ENCODE data around the gene GIMAP1.

GIMAP1 gene

GRCh38 chr7:150723467-150723866 lies 7.1 kb downstream of the GIMAP1 start:
- Histone ChIP-seq H3K4me1 (ENCODE audit: control insufficient read depth, low read depth, low read length) (no peaks in the 10 kb centered on the region), H2BK15ac (replicated peaks; ENCODE audit: low read depth) (no peak overlapping the region), H3K18ac (ENCODE audit: low read length) (no peak overlapping the region), H3K9ac (ENCODE audit: low read length) (no peak overlapping the region), H3K4me2 (ENCODE audit: low read length) (no peak overlapping the region), H3K36me3 (ENCODE audit: control insufficient read depth, insufficient read depth, low read length) (no peaks in the 10 kb centered on the region), H2AK5ac (ENCODE audit: low read length) (no peak overlapping the region), H3K4ac (ENCODE audit: low read depth, low read length) (no peak overlapping the region), H3K4me3 (ENCODE audit: low read length) (no peak overlapping the region), H3K79me2 (ENCODE audit: control insufficient read depth, insufficient read depth, low read length) (no peaks in the 10 kb centered on the region), H2BK5ac (ENCODE audit: low read length) (no peak overlapping the region), H3K56ac (ENCODE audit: low read length) (no peak overlapping the region), H4K8ac (ENCODE audit: low read depth, low read length) (no peak overlapping the region), H3K27ac (ENCODE audit: low read depth, low read length) (no peak overlapping the region), H3K23ac (ENCODE audit: low read length) (no peak overlapping the region), H4K5ac (ENCODE audit: low read length) (no peak overlapping the region), H3K27me3 (ENCODE audit: insufficient read depth, low read length, poor library complexity) (peaks cover 2% of the 10 kb centered on the region), H2BK120ac (ENCODE audit: low read depth, low read length) (no peak overlapping the region), H3K79me1 (ENCODE audit: low read length) (no peaks in the 10 kb centered on the region)
- WGBS (ENCODE audit: extremely low coverage, insufficient coverage, low lambda C conversion rate), result no CpG with 5 or more reads among the region's 1 CpG
- no peak for DNase-seq

- no peak overlapping the region for H4K5ac ChIP-seq (ENCODE audit: low read length)
- no peak for DNase-seq
- no peak overlapping the region for H3K4me3 ChIP-seq (ENCODE audit: low read length)
- H3K18ac ChIP-seq (ENCODE audit: low read length), result no peak overlapping the region
- no peak overlapping the region for H3K27ac ChIP-seq (ENCODE audit: low read depth, low read length)
- no CpG with 5 or more reads among the region's 3 CpGs for WGBS (ENCODE audit: extremely low coverage, insufficient coverage, low lambda C conversion rate)
- no peak overlapping the region for H4K8ac ChIP-seq (ENCODE audit: low read depth, low read length)
- no peak overlapping the region for H3K23ac ChIP-seq (ENCODE audit: low read length)
- H3K79me1 ChIP-seq (ENCODE audit: low read length), result no peaks in the 10 kb centered on the region
- no peak overlapping the region for H3K56ac ChIP-seq (ENCODE audit: low read length)
- H3K79me2 ChIP-seq (ENCODE audit: control insufficient read depth, insufficient read depth, low read length), result no peaks in the 10 kb centered on the region
- no peak overlapping the region for H3K4me2 ChIP-seq (ENCODE audit: low read length)
- no peak overlapping the region for H2BK5ac ChIP-seq (ENCODE audit: low read length)
- H2BK120ac ChIP-seq (ENCODE audit: low read depth, low read length), result no peak overlapping the region
- H2AK5ac ChIP-seq (ENCODE audit: low read length), result no peak overlapping the region
- no peak overlapping the region for H3K4ac ChIP-seq (ENCODE audit: low read depth, low read length)
- no peaks in the 10 kb centered on the region for H3K36me3 ChIP-seq (ENCODE audit: control insufficient read depth, insufficient read depth, low read length)
- H3K9ac ChIP-seq (ENCODE audit: low read length), result no peak overlapping the region
- H2BK15ac ChIP-seq (replicated peaks; ENCODE audit: low read depth), result no peak overlapping the region
- H3K4me1 ChIP-seq (ENCODE audit: control insufficient read depth, low read depth, low read length), result no peaks in the 10 kb centered on the region
- peaks cover 10% of the 10 kb centered on the region for H3K27me3 ChIP-seq (ENCODE audit: insufficient read depth, low read length, poor library complexity)
Observed at GRCh38 chr7:150727381-150727780, 11.0 kb downstream of the GIMAP1 start.

GRCh38 chr7:150728011-150728410 lies 11.6 kb downstream of the GIMAP1 start:
- Histone ChIP-seq H3K79me1 (ENCODE audit: low read length) (no peaks in the 10 kb centered on the region), H3K79me2 (ENCODE audit: control insufficient read depth, insufficient read depth, low read length) (no peaks in the 10 kb centered on the region), H3K56ac (ENCODE audit: low read length) (no peak overlapping the region), H3K23ac (ENCODE audit: low read length) (no peak overlapping the region), H3K9ac (ENCODE audit: low read length) (no peak overlapping the region), H2BK5ac (ENCODE audit: low read length) (no peak overlapping the region), H2BK120ac (ENCODE audit: low read depth, low read length) (no peak overlapping the region), H2AK5ac (ENCODE audit: low read length) (no peak overlapping the region), H3K18ac (ENCODE audit: low read length) (no peak overlapping the region), H4K5ac (ENCODE audit: low read length) (no peak overlapping the region), H3K27ac (ENCODE audit: low read depth, low read length) (no peak overlapping the region), H3K4me3 (ENCODE audit: low read length) (no peak overlapping the region), H3K27me3 (ENCODE audit: insufficient read depth, low read length, poor library complexity) (peaks cover 13% of the 10 kb centered on the region), H3K4ac (ENCODE audit: low read depth, low read length) (no peak overlapping the region), H3K36me3 (ENCODE audit: control insufficient read depth, insufficient read depth, low read length) (no peaks in the 10 kb centered on the region), H4K8ac (ENCODE audit: low read depth, low read length) (no peak overlapping the region), H3K4me2 (ENCODE audit: low read length) (no peak overlapping the region), H2BK15ac (replicated peaks; ENCODE audit: low read depth) (no peak overlapping the region), H3K4me1 (ENCODE audit: control insufficient read depth, low read depth, low read length) (no peaks in the 10 kb centered on the region)
- DNase-seq, result no peak

GRCh38 chr7:150728609-150729008 lies 12.2 kb downstream of the GIMAP1 start:
- Histone ChIP-seq H3K4me3 (ENCODE audit: low read length) (no peak overlapping the region), H3K9ac (ENCODE audit: low read length) (no peak overlapping the region), H4K5ac (ENCODE audit: low read length) (no peak overlapping the region), H3K27ac (ENCODE audit: low read depth, low read length) (no peak overlapping the region), H3K79me2 (ENCODE audit: control insufficient read depth, insufficient read depth, low read length) (no peaks in the 10 kb centered on the region), H3K56ac (ENCODE audit: low read length) (no peak overlapping the region), H3K4ac (ENCODE audit: low read depth, low read length) (no peak overlapping the region), H2BK15ac (replicated peaks; ENCODE audit: low read depth) (no peak overlapping the region), H3K27me3 (ENCODE audit: insufficient read depth, low read length, poor library complexity) (peaks cover 18% of the 10 kb centered on the region), H3K23ac (ENCODE audit: low read length) (no peak overlapping the region), H3K79me1 (ENCODE audit: low read length) (no peaks in the 10 kb centered on the region), H3K4me2 (ENCODE audit: low read length) (no peak overlapping the region), H2BK5ac (ENCODE audit: low read length) (no peak overlapping the region), H2AK5ac (ENCODE audit: low read length) (no peak overlapping the region), H3K18ac (ENCODE audit: low read length) (no peak overlapping the region), H4K8ac (ENCODE audit: low read depth, low read length) (no peak overlapping the region), H3K36me3 (ENCODE audit: control insufficient read depth, insufficient read depth, low read length) (no peaks in the 10 kb centered on the region), H3K4me1 (ENCODE audit: control insufficient read depth, low read depth, low read length) (no peaks in the 10 kb centered on the region), H2BK120ac (ENCODE audit: low read depth, low read length) (no peak overlapping the region)
- no peak for DNase-seq

- no peak overlapping the region for H3K4me2 ChIP-seq (ENCODE audit: low read length)
- H3K4me3 ChIP-seq (ENCODE audit: low read length), result no peak overlapping the region
- H3K79me1 ChIP-seq (ENCODE audit: low read length), result no peaks in the 10 kb centered on the region
- H2BK15ac ChIP-seq (replicated peaks; ENCODE audit: low read depth), result no peak overlapping the region
- no CpG with 5 or more reads among the region's 1 CpG for WGBS (ENCODE audit: extremely low coverage, insufficient coverage, low lambda C conversion rate)
- no peak overlapping the region for H4K5ac ChIP-seq (ENCODE audit: low read length)
- H3K23ac ChIP-seq (ENCODE audit: low read length), result no peak overlapping the region
- H3K4ac ChIP-seq (ENCODE audit: low read depth, low read length), result no peak overlapping the region
- H4K8ac ChIP-seq (ENCODE audit: low read depth, low read length), result no peak overlapping the region
- no peak overlapping the region for H2AK5ac ChIP-seq (ENCODE audit: low read length)
- no peaks in the 10 kb centered on the region for H3K79me2 ChIP-seq (ENCODE audit: control insufficient read depth, insufficient read depth, low read length)
- no peak overlapping the region for H3K18ac ChIP-seq (ENCODE audit: low read length)
- no peak overlapping the region for H2BK5ac ChIP-seq (ENCODE audit: low read length)
- DNase-seq, result no peak
- H2BK120ac ChIP-seq (ENCODE audit: low read depth, low read length), result no peak overlapping the region
- peaks cover 3% of the 10 kb centered on the region for H3K4me1 ChIP-seq (ENCODE audit: control insufficient read depth, low read depth, low read length)
- H3K56ac ChIP-seq (ENCODE audit: low read length), result no peak overlapping the region
- H3K9ac ChIP-seq (ENCODE audit: low read length), result no peak overlapping the region
- H3K27me3 ChIP-seq (ENCODE audit: insufficient read depth, low read length, poor library complexity), result peaks cover 33% of the 10 kb centered on the region
- H3K36me3 ChIP-seq (ENCODE audit: control insufficient read depth, insufficient read depth, low read length), result no peaks in the 10 kb centered on the region
- no peak overlapping the region for H3K27ac ChIP-seq (ENCODE audit: low read depth, low read length)
Observed at GRCh38 chr7:150731916-150732315, 15.5 kb downstream of the GIMAP1 start.

- DNase-seq, result no peak
- Histone ChIP-seq H3K56ac (ENCODE audit: low read length) (no peak overlapping the region), H3K4me2 (ENCODE audit: low read length) (no peak overlapping the region), H3K79me1 (ENCODE audit: low read length) (no peaks in the 10 kb centered on the region), H3K23ac (ENCODE audit: low read length) (no peak overlapping the region), H4K5ac (ENCODE audit: low read length) (no peak overlapping the region), H3K9ac (ENCODE audit: low read length) (no peak overlapping the region), H3K79me2 (ENCODE audit: control insufficient read depth, insufficient read depth, low read length) (no peaks in the 10 kb centered on the region), H2BK120ac (ENCODE audit: low read depth, low read length) (no peak overlapping the region), H3K4me1 (ENCODE audit: control insufficient read depth, low read depth, low read length) (peaks cover 3% of the 10 kb centered on the region), H3K18ac (ENCODE audit: low read length) (no peak overlapping the region), H3K27ac (ENCODE audit: low read depth, low read length) (no peak overlapping the region), H2BK5ac (ENCODE audit: low read length) (no peak overlapping the region), H3K4me3 (ENCODE audit: low read length) (no peak overlapping the region), H3K4ac (ENCODE audit: low read depth, low read length) (no peak overlapping the region), H3K36me3 (ENCODE audit: control insufficient read depth, insufficient read depth, low read length) (no peaks in the 10 kb centered on the region), H2BK15ac (replicated peaks; ENCODE audit: low read depth) (no peak overlapping the region), H2AK5ac (ENCODE audit: low read length) (no peak overlapping the region), H4K8ac (ENCODE audit: low read depth, low read length) (no peak overlapping the region), H3K27me3 (ENCODE audit: insufficient read depth, low read length, poor library complexity) (peaks cover 41% of the 10 kb centered on the region)
- no CpG with 5 or more reads among the region's 5 CpGs for WGBS (ENCODE audit: extremely low coverage, insufficient coverage, low lambda C conversion rate)
Observed at GRCh38 chr7:150732786-150733481, 16.5 kb downstream of the GIMAP1 start.

Data from mesendoderm (in vitro differentiated cells).